Measurements from ENCODE around the gene KBTBD13. TPM values are rescaled to one million over a fixed set of nuclear protein-coding genes. Genes with fewer than 3 reads are reported as not detected.

KBTBD13 gene
- total RNA-seq, 1 donor, result not detected

GRCh38 chr15:65110676-65111292 is 34.2 kb downstream of the KBTBD13 start:
- peak; percentile 71 for DNase-seq (ENCODE audit: low read depth)
- H3K4me3 ChIP-seq (ENCODE audit: low read depth, low read length), result no peak overlapping the region
- TF ChIP-seq, protein P1, sequence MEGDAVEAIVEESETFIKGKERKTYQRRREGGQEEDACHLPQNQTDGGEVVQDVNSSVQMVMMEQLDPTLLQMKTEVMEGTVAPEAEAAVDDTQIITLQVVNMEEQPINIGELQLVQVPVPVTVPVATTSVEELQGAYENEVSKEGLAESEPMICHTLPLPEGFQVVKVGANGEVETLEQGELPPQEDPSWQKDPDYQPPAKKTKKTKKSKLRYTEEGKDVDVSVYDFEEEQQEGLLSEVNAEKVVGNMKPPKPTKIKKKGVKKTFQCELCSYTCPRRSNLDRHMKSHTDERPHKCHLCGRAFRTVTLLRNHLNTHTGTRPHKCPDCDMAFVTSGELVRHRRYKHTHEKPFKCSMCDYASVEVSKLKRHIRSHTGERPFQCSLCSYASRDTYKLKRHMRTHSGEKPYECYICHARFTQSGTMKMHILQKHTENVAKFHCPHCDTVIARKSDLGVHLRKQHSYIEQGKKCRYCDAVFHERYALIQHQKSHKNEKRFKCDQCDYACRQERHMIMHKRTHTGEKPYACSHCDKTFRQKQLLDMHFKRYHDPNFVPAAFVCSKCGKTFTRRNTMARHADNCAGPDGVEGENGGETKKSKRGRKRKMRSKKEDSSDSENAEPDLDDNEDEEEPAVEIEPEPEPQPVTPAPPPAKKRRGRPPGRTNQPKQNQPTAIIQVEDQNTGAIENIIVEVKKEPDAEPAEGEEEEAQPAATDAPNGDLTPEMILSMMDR (IDR thresholded peaks at IDR 0.05; ENCODE audit: insufficient read depth, low read length), result no peak

DNA sequence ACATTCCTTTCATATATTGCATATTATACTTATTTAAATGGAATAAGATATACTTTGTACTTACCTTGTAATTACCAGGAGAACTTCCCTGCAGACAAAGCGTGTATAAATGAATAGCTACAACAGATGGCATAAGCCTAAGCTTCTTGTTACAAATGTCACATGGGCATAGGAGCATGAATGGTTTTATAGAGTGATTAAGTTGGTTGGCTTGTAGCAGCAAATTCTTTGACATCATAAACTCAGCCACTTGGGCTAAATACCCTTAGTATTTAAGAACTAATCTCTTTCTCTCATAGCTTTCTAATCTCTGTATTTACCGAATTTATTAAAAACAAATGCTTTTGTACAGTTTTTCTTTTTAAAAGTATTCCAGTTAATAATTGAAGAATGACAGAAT is 38.5 kb downstream of the KBTBD13 start, which contains the start of gene UBAP1L:
Gene UBAP1L, minus strand, starts transcription at position 115 of the 400 bp plus-strand sequence. CDS start 8,985 bp downstream, outside the sequence.
- no peak within 1 kb of the TSS for H3K4me3 ChIP-seq (ENCODE audit: low read depth, low read length)
- TF ChIP-seq, protein P1 (IDR thresholded peaks at IDR 0.05; ENCODE audit: insufficient read depth, low read length), result no peak
- DNase-seq (ENCODE audit: low read depth), result no peak

DNA sequence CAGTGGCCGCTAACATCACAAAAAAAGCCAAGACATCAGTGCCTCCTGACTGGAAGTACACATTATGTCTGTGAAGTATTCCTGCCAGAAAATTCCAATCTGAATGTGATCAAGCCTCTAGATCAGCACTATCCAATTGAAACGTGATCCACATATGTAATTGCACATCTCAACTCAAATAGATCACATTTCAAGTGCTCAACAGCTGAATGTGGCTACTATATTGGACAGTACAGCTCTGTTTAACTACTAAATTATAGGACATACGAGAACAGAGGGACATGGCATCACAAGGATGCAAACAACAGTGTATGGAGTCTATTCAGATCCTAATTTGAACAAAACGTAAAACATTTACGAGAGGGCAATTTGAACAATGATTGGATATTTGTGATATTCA is 39.0 kb downstream of the KBTBD13 start:
- DNase-seq (ENCODE audit: low read depth), result no peak
- no peak overlapping the region for H3K4me3 ChIP-seq (ENCODE audit: low read depth, low read length)
- TF ChIP-seq, protein P1 (IDR thresholded peaks at IDR 0.05; ENCODE audit: insufficient read depth, low read length), result no peak

Small RNA genes within 50 kb of the gene (small RNA-seq; reads per million reads assigned to genes)
- not detected for gene AC013553.1

Other genes with a start within 250 kb of the KBTBD13 start
- gene PLEKHO2, start 234.8 kb upstream of the KBTBD13 start, total RNA-seq (ENCODE audit: low replicate concordance), result 16.0 and 21.8 TPM in 2 replicates
- gene ANKDD1A, start 164.8 kb upstream of the KBTBD13 start, total RNA-seq (ENCODE audit: low replicate concordance), result 2.9 and 5.1 TPM in 2 replicates
- gene SPG21, start 86.8 kb upstream of the KBTBD13 start, total RNA-seq (ENCODE audit: low replicate concordance), result 73.6 and 104 TPM in 2 replicates
- 14.1 and 19.2 TPM in 2 replicates for gene MTFMT, start 47.1 kb upstream of the KBTBD13 start, total RNA-seq (ENCODE audit: low replicate concordance)
- gene SLC51B, start 31.4 kb upstream of the KBTBD13 start, total RNA-seq (ENCODE audit: low replicate concordance), result not detected in 2 replicates
- 1.7 and 1.9 TPM in 2 replicates for gene RASL12, start 8.8 kb upstream of the KBTBD13 start, total RNA-seq (ENCODE audit: low replicate concordance)
- gene UBAP1L, start 38.5 kb downstream of the KBTBD13 start, total RNA-seq (ENCODE audit: low replicate concordance), result 2.1 and 3.8 TPM in 2 replicates
- gene PDCD7, start 57.1 kb downstream of the KBTBD13 start, total RNA-seq (ENCODE audit: low replicate concordance), result 15.7 and 41.9 TPM in 2 replicates
- 40.4 and 43.8 TPM in 2 replicates for gene CLPX, start 108.6 kb downstream of the KBTBD13 start, total RNA-seq (ENCODE audit: low replicate concordance)
- under 0.01 and 0.16 TPM in 2 replicates for gene CILP, start 134.7 kb downstream of the KBTBD13 start, total RNA-seq (ENCODE audit: low replicate concordance)
- gene PARP16, start 210.1 kb downstream of the KBTBD13 start, total RNA-seq (ENCODE audit: low replicate concordance), result 2.0 and 4.7 TPM in 2 replicates
- gene RNU5A-1, start 219.3 kb downstream of the KBTBD13 start, total RNA-seq (ENCODE audit: low replicate concordance), result not detected in 2 replicates
- not detected in 2 replicates for gene RNU5B-1, start 227.9 kb downstream of the KBTBD13 start, total RNA-seq (ENCODE audit: low replicate concordance)

All from fibroblast of the aortic adventitia (primary cell).